Muscle of back (tissue), 11 donors: ENCODE data around the gene PDIA2. TPM values are rescaled to one million over a fixed set of nuclear protein-coding genes. Genes with fewer than 3 reads are reported as not detected.

Experiments
- DNase-seq, 3 donors: peaks; one replicate each; pipeline versions ENCODE4 v3.0.0 to v3.0.0-alpha.2; 2013
- polyA plus RNA-seq, 10 donors: library from polyadenylated mRNA; unstranded; fragments of 120-200 nt; gene quantifications; one replicate each; pipeline ENCODE4 v1.2.1, GENCODE V29; 2013; ENCODE audit not compliant: insufficient read length in 10 of 10

PDIA2 gene
- polyA plus RNA-seq, 10 donors, result 0.15 to 3.0 (median 0.51) TPM

DNA sequence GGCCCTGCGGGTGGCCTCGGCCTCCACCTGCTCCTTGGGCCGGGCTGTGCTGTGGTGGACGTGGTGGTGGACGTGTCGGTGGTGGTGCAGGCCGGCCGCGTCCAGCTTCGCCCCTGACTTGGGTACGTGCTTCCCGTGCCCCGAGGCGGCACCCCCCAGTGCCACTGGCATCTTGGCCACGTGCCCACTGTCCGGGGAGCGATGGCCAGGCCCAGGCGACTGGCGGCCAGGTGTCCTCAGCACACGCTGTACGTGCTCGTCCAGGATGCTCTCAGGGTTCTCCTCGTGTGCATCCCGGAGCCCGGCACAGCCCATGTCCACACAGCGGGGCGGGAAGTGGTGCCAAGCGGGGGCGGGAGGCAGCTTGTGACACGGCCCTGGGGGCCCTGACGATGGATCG lies 14.9 kb downstream of the PDIA2 start:
- no peak for DNase-seq

DNA sequence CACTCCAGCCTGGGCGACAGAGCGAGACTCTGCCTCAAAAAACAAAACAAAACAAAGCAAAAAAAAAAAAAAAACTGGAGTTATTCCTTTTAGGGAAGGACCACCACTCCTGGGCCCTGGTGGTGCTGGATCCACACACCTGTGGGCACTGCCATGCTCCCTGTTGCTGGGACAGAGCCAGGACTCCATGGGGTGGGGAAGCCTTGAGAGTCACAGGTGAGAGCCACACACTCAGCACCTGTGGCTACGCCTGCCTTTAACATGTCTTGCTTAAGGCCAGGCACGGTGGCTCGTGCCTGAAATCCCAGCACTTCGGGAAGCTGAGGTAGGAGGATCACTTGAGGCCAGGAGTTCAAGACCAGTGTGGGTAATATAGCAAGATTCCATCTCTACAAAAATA lies 18.3 kb downstream of the PDIA2 start:
- DNase-seq, result no peak

DNA sequence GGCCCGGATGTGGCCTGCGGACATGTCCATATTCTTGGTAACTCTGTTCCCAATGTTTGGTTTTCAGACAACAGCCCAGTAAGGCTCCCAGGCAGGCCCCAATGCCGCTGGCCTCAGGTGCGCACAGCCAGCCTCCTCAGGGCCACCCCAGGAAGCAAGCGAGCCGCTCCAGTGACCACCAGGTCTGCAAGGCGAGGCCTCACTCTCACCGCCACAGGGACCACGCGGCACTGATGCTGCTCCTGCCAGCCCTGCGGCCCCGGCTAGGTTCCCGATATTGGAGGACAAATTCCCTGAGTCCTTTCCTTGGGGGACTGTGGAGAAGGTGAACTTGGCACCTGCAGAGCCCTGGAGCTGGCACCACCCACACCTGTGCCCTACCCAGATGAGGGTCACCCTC lies 19.0 kb downstream of the PDIA2 start:
- DNase-seq, result no peak

DNA sequence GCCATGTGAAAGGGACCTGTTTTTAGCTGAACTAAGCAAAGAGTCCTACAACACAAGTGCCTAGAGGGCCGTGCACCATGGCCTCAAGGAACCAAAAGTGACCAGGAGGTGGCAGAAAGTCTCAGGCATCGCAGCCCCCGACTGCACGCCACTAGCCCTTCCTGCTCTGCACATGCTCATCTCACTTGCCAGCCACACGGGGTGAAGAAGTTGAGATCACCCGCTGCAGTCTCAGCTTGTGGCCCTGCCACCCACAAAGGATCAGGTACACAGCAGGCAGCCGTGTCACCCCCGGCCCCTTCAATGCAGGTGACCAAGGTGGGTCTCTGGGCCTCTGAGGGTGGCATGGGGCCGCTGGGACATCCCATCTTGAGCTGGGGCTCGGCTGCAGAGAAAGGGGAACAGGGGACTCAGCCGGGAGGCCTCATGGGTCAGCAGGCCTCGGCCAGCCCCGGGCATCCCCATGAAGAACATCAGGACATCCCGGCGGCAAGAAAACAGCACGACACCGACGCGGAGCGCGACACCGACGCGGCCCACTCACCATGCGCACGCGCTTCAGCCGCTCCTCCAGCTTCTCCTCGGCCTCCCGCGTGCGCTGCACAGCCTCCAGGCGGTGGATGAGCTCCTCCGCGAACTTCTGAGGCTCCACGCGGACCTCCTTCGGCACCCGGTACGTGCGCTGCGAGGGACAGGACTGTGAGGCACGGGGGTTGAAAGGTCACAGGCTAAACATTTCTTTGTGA lies 21.0 kb downstream of the PDIA2 start:
- no peak for DNase-seq

DNA sequence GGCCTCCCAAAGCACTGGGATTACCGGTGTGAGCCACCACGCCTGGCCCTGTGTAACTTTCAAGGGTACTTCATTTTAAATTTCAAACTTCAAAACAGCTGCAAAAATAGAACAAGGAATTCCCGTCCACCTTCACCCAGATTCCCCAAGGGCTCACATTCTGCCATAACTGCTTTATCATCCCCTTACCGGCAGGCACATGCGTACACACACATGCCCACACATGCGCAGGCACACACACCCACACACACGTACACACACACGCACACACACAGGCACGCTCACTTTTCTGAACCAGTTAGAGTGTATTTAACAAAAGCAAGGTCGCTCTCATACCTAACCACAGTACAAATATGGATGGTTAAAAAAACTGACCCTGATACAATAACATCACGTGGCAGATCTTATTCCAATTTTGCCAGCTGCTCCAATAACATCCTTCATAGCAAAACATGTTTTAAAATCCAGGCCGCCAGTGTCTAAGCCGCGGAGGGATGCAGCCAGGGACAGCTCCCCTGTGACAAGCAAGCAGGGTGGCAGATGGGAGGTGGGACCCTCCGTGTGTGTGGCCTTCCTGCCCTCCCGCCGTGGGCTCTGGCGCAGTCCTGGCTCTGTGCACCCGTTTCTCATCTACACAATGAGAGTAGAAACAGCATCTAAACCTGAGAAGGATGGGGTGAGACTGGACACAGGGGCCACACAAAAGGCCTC lies 23.1 kb downstream of the PDIA2 start:
- DNase-seq, result no peak

DNA sequence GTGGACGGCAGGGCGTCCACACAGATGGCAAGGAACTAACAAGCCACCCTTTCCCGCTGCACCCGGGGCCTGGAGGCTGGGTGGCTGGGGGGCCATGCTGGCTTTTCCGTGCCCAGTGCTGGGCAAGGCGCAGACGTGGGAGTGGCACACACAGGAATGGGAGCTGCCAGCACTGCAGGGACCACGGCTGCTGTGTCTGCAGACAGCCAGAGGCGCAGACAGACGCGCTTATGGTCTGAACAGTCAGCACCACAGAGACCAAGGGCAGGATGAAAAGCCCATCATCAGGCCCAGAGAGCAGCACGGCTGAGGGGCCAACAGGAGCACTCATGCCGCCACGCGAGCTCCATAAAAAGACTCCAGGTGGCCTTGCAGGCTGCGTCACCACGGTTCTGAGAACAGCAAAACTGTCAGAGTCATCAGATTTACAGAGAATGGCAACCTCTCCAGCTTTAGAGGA lies 24.0 kb downstream of the PDIA2 start:
- no peak for DNase-seq

DNA sequence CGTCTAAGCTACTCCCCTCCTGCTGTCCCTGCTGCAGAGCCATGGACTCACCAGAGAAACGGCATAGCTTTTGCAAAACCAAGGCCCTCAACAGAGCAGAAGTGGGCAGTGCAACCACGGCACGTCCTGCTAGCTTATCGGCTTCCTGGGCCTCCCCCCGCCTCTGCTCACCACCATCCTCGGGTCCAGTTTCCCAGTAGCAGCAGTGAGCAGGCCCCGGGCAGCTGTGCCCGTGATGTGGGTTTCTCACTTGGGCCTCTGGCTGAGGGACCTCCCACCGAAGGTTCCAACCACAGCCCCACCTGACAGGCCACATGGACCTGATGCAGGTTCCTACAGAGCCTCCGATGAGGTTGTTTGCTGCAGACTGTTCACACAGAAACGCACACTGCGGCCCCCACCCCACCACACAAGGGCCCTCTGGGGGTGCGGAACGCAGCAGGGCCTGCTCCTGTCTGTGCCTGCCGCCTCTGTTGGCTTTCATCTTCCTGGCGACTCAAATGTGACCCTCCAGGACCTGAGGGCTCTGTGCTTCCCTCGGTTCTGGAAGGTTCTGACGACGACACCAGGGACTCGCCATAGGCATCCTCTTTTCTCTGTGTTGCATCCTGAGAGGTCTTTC lies 24.8 kb downstream of the PDIA2 start:
- no peak for DNase-seq

DNA sequence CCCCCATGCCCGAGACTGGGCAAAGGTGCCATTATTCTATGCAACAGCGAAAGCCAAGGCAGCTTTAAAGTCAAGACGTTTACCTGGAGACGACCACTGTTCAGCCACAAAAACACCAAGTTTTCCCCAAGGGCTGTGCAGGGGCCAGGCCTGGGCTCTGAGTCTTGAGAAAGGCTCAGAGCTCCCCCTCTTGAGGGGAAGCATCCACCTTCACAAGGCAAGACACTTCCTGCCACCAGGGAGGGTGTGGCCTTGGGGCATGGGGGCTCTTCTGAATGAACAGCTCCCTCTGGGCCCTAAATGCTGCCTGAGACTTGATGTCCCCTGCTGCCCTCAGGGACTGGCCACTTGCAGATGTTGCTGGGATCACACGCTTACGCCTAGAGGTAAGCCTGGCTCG lies 26.5 kb downstream of the PDIA2 start:
- DNase-seq, result no peak

DNA sequence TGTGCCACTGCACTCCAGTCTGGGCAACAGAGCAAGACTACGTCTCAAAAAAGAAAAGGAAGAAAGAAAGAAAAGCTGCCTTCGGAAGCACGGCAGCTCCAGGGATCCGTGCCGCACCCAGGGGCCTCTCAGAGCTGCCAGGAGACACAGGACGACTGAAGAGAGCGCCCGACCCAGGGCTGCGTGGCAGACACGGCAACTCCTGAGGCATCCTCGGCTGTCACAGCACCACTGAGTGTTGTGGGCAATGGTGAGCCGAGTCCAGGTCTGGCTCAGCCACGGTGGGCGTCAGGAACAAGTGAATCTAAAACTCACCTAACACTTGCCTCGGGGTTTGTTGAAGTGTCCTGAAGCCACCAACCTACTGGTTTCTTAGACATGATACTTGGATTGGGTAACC lies 28.8 kb downstream of the PDIA2 start:
- no peak for DNase-seq

DNA sequence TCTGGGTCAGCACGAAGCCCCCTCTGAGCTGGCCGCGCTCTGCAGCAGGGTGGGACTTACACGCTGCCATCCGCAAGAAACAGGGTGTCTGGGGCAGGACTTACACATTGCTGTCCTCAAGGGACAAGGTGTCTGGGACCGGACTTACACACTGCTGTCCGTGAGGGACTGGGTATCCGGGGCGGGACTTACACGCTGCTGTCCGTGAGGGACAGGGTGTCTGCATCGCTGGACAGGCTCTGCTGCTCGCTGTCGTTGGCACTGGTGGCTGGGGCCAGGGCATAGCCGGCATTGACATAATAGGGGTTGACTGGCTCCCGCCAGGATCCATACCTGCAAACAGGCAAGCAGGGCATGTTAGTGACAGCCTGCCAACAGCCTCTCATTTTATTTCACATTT lies 31.4 kb downstream of the PDIA2 start:
- DNase-seq, result no peak

DNA sequence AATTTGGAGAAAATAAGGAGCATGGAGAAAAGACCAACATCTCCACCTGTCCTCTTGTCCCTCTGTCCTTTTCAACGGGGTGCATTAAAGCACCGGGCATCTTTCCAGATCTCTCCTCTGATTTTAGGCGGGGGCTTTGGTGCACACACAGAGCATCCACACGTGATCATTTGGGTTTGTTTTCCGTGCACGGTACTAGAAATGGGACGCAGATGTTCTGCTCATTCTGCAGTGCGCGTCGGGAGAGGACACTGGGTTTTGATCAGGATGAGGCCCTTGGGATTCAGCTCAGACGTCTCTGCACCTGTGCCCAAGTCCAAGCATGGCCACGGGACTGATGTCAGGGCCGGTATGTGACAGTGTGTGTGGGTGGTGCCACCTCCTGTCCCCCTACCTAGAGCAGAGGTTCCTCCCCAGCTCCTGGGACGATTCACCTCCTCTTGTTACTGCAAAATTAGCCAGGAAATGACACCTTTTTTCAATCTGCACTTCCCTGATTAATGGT lies 31.9 kb downstream of the PDIA2 start:
- no peak for DNase-seq

DNA sequence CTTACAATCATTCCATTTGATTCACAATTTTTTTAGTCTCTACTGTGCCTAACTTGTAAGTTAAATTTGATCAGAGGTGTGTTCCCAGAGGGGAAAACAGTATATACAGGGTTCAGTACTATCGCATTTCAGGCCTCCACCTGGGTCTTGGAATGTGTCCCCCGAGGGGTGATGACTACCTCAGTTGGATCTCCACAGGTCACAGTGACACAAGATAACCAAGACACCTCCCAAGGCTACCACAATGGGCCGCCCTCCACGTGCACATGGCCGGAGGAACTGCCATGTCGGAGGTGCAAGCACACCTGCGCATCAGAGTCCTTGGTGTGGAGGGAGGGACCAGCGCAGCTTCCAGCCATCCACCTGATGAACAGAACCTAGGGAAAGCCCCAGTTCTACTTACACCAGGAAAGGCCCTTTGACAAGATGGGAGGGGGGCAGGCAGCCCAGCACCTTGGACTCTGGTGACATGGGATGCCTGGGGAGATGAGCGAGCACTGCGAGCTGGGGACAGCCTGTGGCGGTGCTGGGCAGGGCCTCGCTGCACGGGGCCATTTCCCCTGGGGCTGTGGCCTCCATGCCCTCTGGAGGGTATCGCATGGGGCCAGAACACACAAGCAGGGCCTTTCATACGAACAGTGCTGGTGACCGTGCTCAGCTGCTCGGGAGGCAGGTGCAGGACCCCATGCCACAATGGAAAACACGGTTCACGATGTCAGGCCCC lies 33.9 kb downstream of the PDIA2 start:
- no peak for DNase-seq

DNA sequence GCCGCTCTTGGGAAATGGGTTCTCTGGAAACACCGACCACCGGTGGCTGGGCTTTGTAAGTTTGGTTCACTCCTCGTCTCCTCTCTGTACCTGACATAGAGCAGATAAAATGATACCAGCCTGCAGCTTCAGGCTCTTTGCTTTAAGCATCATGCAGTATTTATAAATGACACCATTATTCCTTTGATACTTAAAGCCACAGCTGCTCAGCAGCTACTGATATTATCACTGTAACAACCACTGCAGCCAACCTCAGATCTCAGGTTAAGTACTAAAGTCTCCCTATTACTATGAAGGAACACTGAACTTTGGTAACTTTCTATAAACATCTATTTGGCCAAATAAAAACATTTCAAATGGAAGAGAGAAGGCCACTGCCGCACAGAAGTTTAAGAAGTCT lies 34.6 kb downstream of the PDIA2 start:
- no peak for DNase-seq

DNA sequence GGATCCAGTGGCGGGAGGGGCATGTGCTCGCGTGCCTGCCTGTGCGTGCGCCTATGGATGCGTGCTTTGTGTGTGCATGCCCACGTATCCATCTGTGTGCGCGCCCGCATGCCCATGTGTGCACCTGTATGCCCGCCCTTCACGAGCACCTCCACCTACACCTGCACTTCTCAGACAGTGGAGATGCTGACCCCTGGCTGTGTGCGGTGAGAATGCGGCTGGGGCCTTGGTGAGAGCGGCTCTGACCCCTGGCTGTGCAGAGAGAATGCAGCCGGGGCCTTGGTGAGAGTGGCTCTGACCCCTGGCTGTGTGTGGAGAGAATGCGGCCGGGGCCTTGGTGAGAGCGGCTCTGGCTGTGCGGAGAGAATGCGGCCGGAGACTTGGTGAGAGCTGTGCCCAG lies 35.7 kb downstream of the PDIA2 start:
- DNase-seq, result no peak

DNA sequence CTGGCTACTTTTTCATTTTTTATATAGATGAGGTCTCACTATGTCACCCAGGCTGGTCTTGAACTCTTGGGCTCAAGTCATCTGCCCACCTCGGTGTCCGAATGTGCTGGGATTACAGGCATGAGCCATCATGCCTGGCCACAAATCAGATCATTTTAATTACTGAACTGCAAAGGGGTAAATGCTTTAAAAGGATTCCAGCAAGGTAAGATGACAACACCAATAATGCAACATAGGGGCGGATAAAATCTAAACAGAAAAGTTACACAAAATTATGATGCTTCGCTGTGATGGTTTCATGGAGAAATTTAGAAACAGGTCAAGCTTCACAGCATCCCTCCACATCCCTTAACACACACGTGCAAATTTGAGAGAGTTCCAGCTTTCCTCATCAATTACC lies 37.2 kb downstream of the PDIA2 start:
- no peak for DNase-seq

DNA sequence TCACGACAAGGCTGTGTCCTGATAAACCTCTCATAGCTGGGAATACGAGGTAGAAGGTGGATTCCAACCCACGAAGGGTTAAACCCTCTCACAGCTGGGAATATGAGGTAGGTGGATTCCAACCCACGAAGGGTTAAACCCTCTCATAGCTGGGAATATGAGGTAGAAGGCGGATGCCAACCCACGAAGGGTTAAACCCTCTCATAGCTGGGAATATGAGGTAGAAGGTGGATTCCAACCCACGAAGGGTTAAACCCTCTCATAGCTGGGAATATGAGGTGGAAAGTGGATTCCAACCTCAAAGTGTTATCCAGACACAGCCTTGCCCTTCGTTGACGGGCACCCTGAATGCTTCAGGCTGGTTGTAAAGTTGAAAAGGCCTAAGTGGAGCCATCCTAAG lies 38.6 kb downstream of the PDIA2 start:
- no peak for DNase-seq

DNA sequence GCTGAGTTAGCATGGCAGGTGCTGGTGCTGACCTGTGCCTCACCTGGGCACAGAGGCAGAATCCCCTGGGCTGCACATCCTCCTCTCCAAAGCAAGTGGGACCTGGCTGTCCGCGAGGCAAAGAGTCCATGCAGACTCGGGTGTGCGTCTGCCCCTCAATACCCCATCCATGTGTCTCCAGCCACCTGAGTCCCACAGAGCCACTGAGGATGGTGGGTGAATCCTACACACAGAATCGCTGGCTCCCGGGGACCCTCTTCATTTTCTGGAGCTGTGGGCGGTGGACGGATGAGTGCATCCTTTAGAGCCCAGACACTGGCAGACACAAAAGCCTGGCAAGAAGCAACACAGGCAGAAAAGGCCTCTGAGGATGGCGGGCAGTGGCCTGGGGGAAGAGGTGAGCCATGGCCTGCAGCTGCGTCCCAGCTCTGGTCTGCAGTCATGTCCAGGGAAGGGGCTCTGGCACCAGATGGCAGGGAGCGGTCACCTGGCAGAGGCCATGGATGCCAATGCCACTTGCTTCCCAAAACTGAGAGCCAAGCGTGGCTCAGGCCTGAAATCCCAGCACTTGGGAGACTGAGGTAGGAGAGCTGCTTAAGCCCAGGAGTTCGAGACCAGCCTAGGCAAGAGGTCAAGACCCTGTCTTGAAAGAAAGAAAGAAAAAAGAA lies 39.6 kb downstream of the PDIA2 start:
- DNase-seq, result no peak

DNA sequence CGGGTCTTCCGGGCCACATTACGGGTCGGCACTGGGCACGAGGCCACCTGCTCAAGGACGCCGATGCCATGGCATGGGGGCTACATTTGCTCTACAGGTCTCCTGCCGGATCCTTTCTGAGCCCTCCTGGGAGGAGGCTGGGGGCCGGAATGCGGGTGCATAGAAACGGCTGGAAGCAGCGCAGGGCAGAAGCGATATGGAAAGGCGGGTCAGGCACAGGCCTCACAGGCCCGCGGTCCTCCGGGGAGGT lies 41.2 kb downstream of the PDIA2 start:
- DNase-seq, result no peak

DNA sequence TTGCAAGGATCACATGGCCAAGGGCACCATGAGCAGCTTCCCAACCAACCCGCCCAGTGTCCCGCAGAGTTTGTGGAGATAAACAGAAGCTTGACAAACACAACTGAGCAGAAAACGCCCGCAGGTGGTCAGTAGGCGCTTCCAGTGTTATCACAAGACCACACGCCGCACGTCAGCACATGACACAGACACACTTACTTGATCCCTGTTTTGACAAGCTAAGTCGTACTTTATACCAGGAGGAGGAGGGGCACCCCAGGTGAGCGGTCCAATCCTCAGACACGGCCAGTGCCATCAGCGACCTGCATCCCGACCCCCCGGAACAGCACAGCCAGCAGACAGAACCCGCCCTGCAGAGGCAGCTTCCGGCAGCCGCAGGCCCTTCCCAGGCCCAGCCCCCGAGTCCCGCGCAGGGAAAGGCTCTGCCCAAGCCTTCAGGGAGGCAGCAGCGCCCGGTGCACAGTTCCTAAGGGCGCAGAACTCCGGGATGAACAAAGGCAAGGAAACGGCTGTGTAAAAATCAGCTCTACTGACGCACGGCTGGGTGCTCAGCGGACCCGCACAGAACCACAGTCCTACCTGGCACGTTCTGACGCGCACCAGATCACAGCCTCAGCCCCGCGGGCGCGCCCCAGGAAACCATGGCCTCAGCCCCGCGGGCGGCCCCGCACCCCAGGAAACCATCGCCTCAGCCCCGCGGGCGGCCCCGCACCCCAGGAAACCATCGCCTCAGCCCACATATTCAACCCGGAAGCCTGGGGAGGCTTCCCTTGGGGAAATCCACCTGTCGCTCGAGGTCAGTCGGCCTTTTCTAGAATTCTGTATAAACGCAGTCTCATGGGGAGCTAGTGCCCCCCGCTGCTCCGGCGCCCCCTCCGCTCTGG lies 41.7 kb downstream of the PDIA2 start:
- DNase-seq, result no peak

DNA sequence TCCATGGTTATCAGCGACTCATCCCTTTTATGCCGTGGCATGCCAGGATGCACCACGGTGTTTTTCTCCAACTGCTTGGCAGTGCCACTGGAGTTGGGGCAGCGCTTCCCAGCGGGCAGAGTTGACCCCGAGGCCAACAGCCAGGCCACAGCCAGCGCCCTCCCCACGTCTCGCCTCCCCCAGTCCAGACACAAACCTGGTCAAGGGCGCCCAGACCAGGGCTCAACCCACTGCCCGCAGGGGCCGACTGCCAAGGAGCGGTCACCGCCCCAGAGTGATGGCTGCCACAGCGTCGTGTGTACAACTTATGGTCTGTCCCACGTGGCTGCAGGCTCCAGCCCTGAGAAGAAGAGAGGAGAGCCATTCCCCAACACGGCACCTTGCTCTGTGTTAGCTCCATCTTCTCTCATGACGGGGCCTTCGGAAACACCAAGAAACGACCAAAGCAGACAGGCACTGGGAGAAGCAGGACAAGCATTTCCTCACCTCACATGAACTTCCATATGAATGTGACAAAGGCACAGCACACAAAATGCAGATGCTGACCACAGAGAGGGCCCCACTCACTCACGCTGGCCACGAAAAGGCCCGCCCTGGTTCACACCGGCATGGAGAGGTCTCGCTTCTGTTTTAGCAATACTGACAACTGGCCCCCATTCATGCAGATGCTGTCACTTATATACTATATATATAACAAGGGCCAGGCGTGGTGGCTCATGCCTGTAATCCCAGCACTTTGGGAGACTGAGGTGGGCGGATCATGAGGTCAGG lies 42.6 kb downstream of the PDIA2 start:
- no peak for DNase-seq
